Panc1 (cell line): ENCODE measurements around the gene MTR.

Source experiments
- CTCF ChIP-seq: fragments of 450-650 bp; IDR thresholded peaks from 2 replicates; pipeline ENCODE4 v1.5.1; 2017; ENCODE audit warnings: mild to moderate bottlenecking
- REST ChIP-seq, 2 experiments: IDR thresholded peaks; 2 replicates each; pipeline ENCODE4 v1.6.1; 2011 to 2012; ENCODE audit warnings: low read depth in 2 of 2, control low read depth in 1 of 2, low read length in 1 of 2, mild to moderate bottlenecking in 1 of 2, moderate library complexity in 1 of 2; ENCODE audit not compliant: insufficient read depth in 1 of 2

- TF ChIP-seq CTCF, result no peak
- TF ChIP-seq REST (IDR thresholded peaks at IDR 0.05; ENCODE audit: insufficient read depth in 1 of 2, low read depth in 2 of 2, low read length in 1 of 2), result no peak
These were observed 113.6 kb downstream of the MTR start for GRCh38 chr1:236908669-236909068.
